NOMO-1 treated with dmso at 0.1 percent for 144 hours (cell line): ENCODE data around the gene UGGT1.

ENCODE experiments used
- DNase-seq: peaks from one replicate; lab custom pipeline; 2025; ENCODE audit not compliant: unreplicated experiment; lab: John Stamatoyannopoulos, UW

Gene UGGT1

GRCh38 chr2:128103407-128103806 is 12.4 kb downstream of the UGGT1 start:
- DNase-seq: no peak

GRCh38 chr2:128105072-128105471 is 14.1 kb downstream of the UGGT1 start:
- no peak for DNase-seq

- DNase-seq: no peak
Measured at GRCh38 chr2:128108166-128108565, 17.2 kb downstream of the UGGT1 start.

- DNase-seq: no peak
Measured at GRCh38 chr2:128109243-128109642, 18.2 kb downstream of the UGGT1 start.

- DNase-seq: no peak
Measured at GRCh38 chr2:128115921-128116623, 25.1 kb downstream of the UGGT1 start.

- DNase-seq: no peak
Measured at GRCh38 chr2:128134573-128134972, 43.6 kb downstream of the UGGT1 start.

- no peak for DNase-seq
Measured at GRCh38 chr2:128137094-128137616, 46.2 kb downstream of the UGGT1 start.

GRCh38 chr2:128139624-128140023 is 48.6 kb downstream of the UGGT1 start:
- DNase-seq: no peak

GRCh38 chr2:128145651-128146050 is 54.7 kb downstream of the UGGT1 start:
- no peak for DNase-seq

GRCh38 chr2:128153786-128154185 is 62.8 kb downstream of the UGGT1 start:
- no peak for DNase-seq

GRCh38 chr2:128154225-128154624 is 63.2 kb downstream of the UGGT1 start:
- DNase-seq: no peak

- no peak for DNase-seq
Measured at GRCh38 chr2:128155970-128156369, 65.0 kb downstream of the UGGT1 start.

- no peak for DNase-seq
Measured at GRCh38 chr2:128156812-128157211, 65.8 kb downstream of the UGGT1 start.

GRCh38 chr2:128157644-128158043 is 66.6 kb downstream of the UGGT1 start:
- no peak for DNase-seq

- DNase-seq: no peak
Measured at GRCh38 chr2:128158176-128158575, 67.2 kb downstream of the UGGT1 start.

- DNase-seq: no peak
Measured at GRCh38 chr2:128159437-128159836, 68.4 kb downstream of the UGGT1 start.

- DNase-seq: no peak
Measured at GRCh38 chr2:128160616-128161275, 69.7 kb downstream of the UGGT1 start.

- peak; percentile 18 for DNase-seq
Measured at GRCh38 chr2:128162266-128162665, 71.3 kb downstream of the UGGT1 start.

- DNase-seq: no peak
Measured at GRCh38 chr2:128164311-128164710, 73.3 kb downstream of the UGGT1 start.

GRCh38 chr2:128166746-128167353 is 75.8 kb downstream of the UGGT1 start:
- no peak for DNase-seq

- DNase-seq: no peak
Measured at GRCh38 chr2:128169094-128169493, 78.1 kb downstream of the UGGT1 start.

- peak; percentile 20 for DNase-seq
Measured at GRCh38 chr2:128169497-128169896, 78.5 kb downstream of the UGGT1 start.
